NB4 (cell line): ENCODE results near the gene CDV3.

Experiments
- MYC ChIP-seq: IDR thresholded peaks from 2 replicates; pipeline ENCODE4 v1.6.1; 2011; ENCODE audit warnings: low read depth, low read length
- POLR2A ChIP-seq: IDR thresholded peaks from 2 replicates; pipeline ENCODE4 v1.6.1; 2011; ENCODE audit warnings: mild to moderate bottlenecking; ENCODE audit not compliant: insufficient read length; ENCODE audit errors: extremely low read depth
- TF ChIP-seq, protein P1 (sequence below): IDR thresholded peaks from one replicate; pipeline ENCODE4 v1.5.1; 2012; ENCODE audit warnings: low read depth, low read length
- TF ChIP-seq, protein P2 (sequence below): IDR thresholded peaks from 2 replicates; pipeline ENCODE4 v1.6.1; 2011; ENCODE audit warnings: low read depth, low read length

DNA sequence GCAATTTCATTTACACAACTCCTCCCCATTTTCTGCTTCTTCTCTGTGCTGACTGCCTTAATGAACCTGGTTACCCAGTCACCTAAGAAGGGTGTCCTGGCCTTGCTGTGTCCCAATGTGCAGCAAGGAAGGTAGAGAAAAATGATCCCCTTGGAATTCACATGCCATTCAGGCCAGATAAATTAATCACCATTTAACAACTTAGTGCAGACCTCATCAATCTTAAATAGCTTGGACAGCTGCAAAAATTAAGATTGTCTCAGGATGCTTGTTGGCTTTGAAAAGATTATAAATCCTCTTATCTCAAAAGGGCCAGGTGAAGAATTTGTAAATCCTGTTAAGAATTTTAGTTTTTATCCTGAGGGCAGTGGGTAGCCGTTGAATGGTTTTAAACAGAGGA lies 9.7 kb upstream of the CDV3 start:
- TF ChIP-seq, protein P1, sequence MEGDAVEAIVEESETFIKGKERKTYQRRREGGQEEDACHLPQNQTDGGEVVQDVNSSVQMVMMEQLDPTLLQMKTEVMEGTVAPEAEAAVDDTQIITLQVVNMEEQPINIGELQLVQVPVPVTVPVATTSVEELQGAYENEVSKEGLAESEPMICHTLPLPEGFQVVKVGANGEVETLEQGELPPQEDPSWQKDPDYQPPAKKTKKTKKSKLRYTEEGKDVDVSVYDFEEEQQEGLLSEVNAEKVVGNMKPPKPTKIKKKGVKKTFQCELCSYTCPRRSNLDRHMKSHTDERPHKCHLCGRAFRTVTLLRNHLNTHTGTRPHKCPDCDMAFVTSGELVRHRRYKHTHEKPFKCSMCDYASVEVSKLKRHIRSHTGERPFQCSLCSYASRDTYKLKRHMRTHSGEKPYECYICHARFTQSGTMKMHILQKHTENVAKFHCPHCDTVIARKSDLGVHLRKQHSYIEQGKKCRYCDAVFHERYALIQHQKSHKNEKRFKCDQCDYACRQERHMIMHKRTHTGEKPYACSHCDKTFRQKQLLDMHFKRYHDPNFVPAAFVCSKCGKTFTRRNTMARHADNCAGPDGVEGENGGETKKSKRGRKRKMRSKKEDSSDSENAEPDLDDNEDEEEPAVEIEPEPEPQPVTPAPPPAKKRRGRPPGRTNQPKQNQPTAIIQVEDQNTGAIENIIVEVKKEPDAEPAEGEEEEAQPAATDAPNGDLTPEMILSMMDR = no peak
- TF ChIP-seq, protein P2, sequence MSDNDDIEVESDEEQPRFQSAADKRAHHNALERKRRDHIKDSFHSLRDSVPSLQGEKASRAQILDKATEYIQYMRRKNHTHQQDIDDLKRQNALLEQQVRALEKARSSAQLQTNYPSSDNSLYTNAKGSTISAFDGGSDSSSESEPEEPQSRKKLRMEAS = no peak
- TF ChIP-seq POLR2A (no peak), MYC (no peak)
